K562 (cell line): ENCODE measurements around the gene KHSRP. TPM values are rescaled to one million over a fixed set of nuclear protein-coding genes. Genes with fewer than 3 reads are reported as not detected.

Source experiments
- ATAC-seq: fragments of 200-7000 bp; cut with Tn5 transposase; 3 replicates; pipeline ENCODE4 v1.9.1; 2020; ENCODE audit warnings: moderate library complexity
- BruUV-seq: library from RNA; stranded (reverse); fragments of 400-500 nt; replicated peaks from 2 replicates; lab custom pipeline; 2021; lab: Mats Ljungman, UMichigan
- CTCF ChIA-PET: fragments of 300-600 bp; formaldehyde crosslinking; extraction: SDS; loops from one replicate; lab custom pipeline; 2021; ENCODE audit warnings: low intra/inter-chr PET ratio; lab: Yijun Ruan, JAX
- POLR2A ChIA-PET: fragments of 300-600, 350-650 bp; sonication (Branson Sonifier 250); formaldehyde crosslinking; extraction: SDS; loops from one replicate; lab custom pipeline; 2021; ENCODE audit warnings: antibody characterized with exemption, inconsistent platforms; lab: Yijun Ruan, JAX
- DNase-seq, 4 experiments: peaks; one replicate each; pipeline versions ENCODE4 v3.0.0 to v3.0.0-alpha.2; 2011 to 2018; ENCODE audit warnings: low spot score in 3 of 4, mixed read lengths in 3 of 4; ENCODE audit errors: extremely low read depth in 1 of 4
- FAIRE-seq: peaks from 2 replicates; lab custom pipeline; 2011; peaks lifted over from hg19 to GRCh38; lab: Jason Lieb, UNC
- H2AFZ ChIP-seq: 2 replicates; pipeline ENCODE4 v1.6.0; 2011; ENCODE audit warnings: low read depth, low read length, control low read depth, inconsistent platforms
- H3K27ac ChIP-seq: fragments of 200-600 bp; 3 replicates; pipeline ENCODE4 v1.8.0; 2011; ENCODE audit warnings: low read depth, mild to moderate bottlenecking, control low read depth, inconsistent platforms, low read length, moderate library complexity, mixed read lengths; ENCODE audit errors: extremely low read depth
- H3K27me3 ChIP-seq, 2 experiments: fragments of 300-600 bp in 1 of 2; 2 replicates in 1 of 2; 3 replicates in 1 of 2; pipeline versions ENCODE4 v1.6.0 to v1.8.0; 2011; ENCODE audit warnings: inconsistent platforms in 2 of 2, low read length in 2 of 2, mild to moderate bottlenecking in 1 of 2, mixed read lengths in 1 of 2, moderate library complexity in 1 of 2; ENCODE audit not compliant: control insufficient read depth in 2 of 2, insufficient read depth in 2 of 2
- H3K36me3 ChIP-seq: fragments of 300-600 bp; 3 replicates; pipeline ENCODE4 v1.8.0; 2011; ENCODE audit warnings: mild to moderate bottlenecking, low read length, inconsistent platforms; ENCODE audit not compliant: control insufficient read depth, insufficient read depth
- H3K4me1 ChIP-seq, 2 experiments: fragments of 200-600 bp in 1 of 2; replicated peaks in 1 of 2; 2 replicates in 1 of 2; 3 replicates in 1 of 2; pipeline versions ENCODE4 v1.5.1 to v1.8.0; 2011; ENCODE audit warnings: inconsistent platforms in 2 of 2, low read length in 2 of 2, mild to moderate bottlenecking in 1 of 2, mixed read lengths in 1 of 2, moderate library complexity in 1 of 2; ENCODE audit not compliant: control insufficient read depth in 2 of 2, insufficient read depth in 2 of 2
- H3K4me2 ChIP-seq: 2 replicates; pipeline ENCODE4 v1.6.1; 2011; ENCODE audit warnings: low read length, control low read depth, inconsistent platforms, mixed read lengths; ENCODE audit not compliant: insufficient read depth
- H3K4me3 ChIP-seq: fragments of 200-600 bp; sonication (generic), shearing (Covaris generic); 2 replicates; pipeline ENCODE4 v1.5.1; 2016; ENCODE audit warnings: control low read depth, inconsistent platforms
- H3K79me2 ChIP-seq: fragments of 200-600 bp; 3 replicates; pipeline ENCODE4 v1.8.0; 2011; ENCODE audit warnings: low read length, inconsistent platforms; ENCODE audit not compliant: control insufficient read depth, insufficient read depth
- H3K9ac ChIP-seq, 2 experiments: 2 replicates each; pipeline versions ENCODE4 v1.6.0 to v1.6.1; 2011; ENCODE audit warnings: low read depth in 2 of 2, low read length in 2 of 2, control low read depth in 1 of 2, inconsistent platforms in 1 of 2, mild to moderate bottlenecking in 1 of 2, mixed read lengths in 1 of 2; ENCODE audit not compliant: insufficient read depth in 1 of 2
- H3K9me1 ChIP-seq: one replicate; pipeline ENCODE4 v1.6.0; 2011; ENCODE audit warnings: inconsistent platforms, mild to moderate bottlenecking, low read length, moderate library complexity; ENCODE audit not compliant: control insufficient read depth, insufficient read depth
- H3K9me3 ChIP-seq: replicated peaks from 2 replicates; pipeline ENCODE4 v1.5.1; 2011; ENCODE audit warnings: low read depth, low read length, inconsistent platforms; ENCODE audit not compliant: control insufficient read depth, insufficient read depth
- H4K20me1 ChIP-seq: replicated peaks from 2 replicates; pipeline ENCODE4 v1.6.1; 2011; ENCODE audit warnings: low read length, inconsistent platforms, mixed read lengths; ENCODE audit not compliant: control insufficient read depth, insufficient read depth
- MXI1 ChIP-seq: IDR thresholded peaks from 2 replicates; pipeline ENCODE4 v1.6.1; 2011; ENCODE audit warnings: low read depth, mild to moderate bottlenecking, improper control_type of control experiment, low read length
- NFE2L1 ChIP-seq: fragments of 450-650 bp; IDR thresholded peaks from 2 replicates; pipeline ENCODE4 v1.6.1; 2016; ENCODE audit warnings: missing genetic modification characterization, low read depth, mild to moderate bottlenecking, missing compliant biosample characterization, moderate library complexity, borderline replicate concordance
- NFRKB ChIP-seq: fragments of 450-650 bp; IDR thresholded peaks from 2 replicates; pipeline ENCODE4 v1.6.1; 2016; ENCODE audit warnings: low read depth
- NFXL1 ChIP-seq: fragments of 450-650 bp; formaldehyde crosslinking; IDR thresholded peaks from 2 replicates; pipeline ENCODE4 v1.4.0; 2021; ENCODE audit warnings: mild to moderate bottlenecking
- NR4A1 ChIP-seq, 2 experiments: fragments of 250-450 bp in 1 of 2; fragments of 450-650 bp in 1 of 2; sonication (Bioruptor Pico) in 1 of 2; IDR thresholded peaks; 2 replicates each; pipeline versions ENCODE4 v1.4.0 to v1.6.1; 2016 to 2020; ENCODE audit warnings: mild to moderate bottlenecking in 2 of 2, missing compliant biosample characterization in 1 of 2, missing genetic modification characterization in 1 of 2, moderate library complexity in 1 of 2
- NUFIP1 ChIP-seq: fragments of 450-650 bp; IDR thresholded peaks from 2 replicates; pipeline ENCODE4 v1.6.1; 2018; ENCODE audit not compliant: partially characterized antibody
- RAD21 ChIP-seq, 2 experiments: fragments of 250-450 bp in 1 of 2; fragments of 450-650 bp in 1 of 2; sonication (Bioruptor Pico) in 1 of 2; formaldehyde crosslinking in 1 of 2; IDR thresholded peaks in 1 of 2; conservative IDR thresholded peaks in 1 of 2; 2 replicates each; pipeline versions ENCODE4 v1.4.0 to v1.8.0; 2020 to 2022; ENCODE audit warnings: mild to moderate bottlenecking in 2 of 2, moderate library complexity in 1 of 2
- RBM14 ChIP-seq: fragments of 200-400 bp; formaldehyde crosslinking; IDR thresholded peaks from 2 replicates; pipeline ENCODE4 v1.6.1; 2018; ENCODE audit warnings: low read depth, mild to moderate bottlenecking, low read length, moderate library complexity, borderline replicate concordance; ENCODE audit not compliant: insufficient read depth
- ZFX ChIP-seq: sonication (generic); formaldehyde crosslinking; IDR thresholded peaks from 2 replicates; pipeline ENCODE4 v1.8.0; 2022; ENCODE audit warnings: mild to moderate bottlenecking, missing genetic modification reagents, moderate library complexity
- ZNF197 ChIP-seq: fragments of 200-800 bp; sonication (Bioruptor generic); IDR thresholded peaks from 2 replicates; pipeline ENCODE4 v1.6.1; 2016; ENCODE audit warnings: low read depth, missing genetic modification characterization, missing compliant biosample characterization
- WGBS: fragments of 100-300 bp; shearing (Covaris generic); methylation state at CpG from one replicate; pipeline ENCODE4 v1.1.6; 2016; ENCODE audit warnings: low coverage, mixed read lengths; ENCODE audit not compliant: insufficient coverage; ENCODE audit errors: missing lambda C conversion rate; 5-methylcytosine and 5-hydroxymethylcytosine counted together
- in situ Hi-C: fragments of 300-500 bp; cut with MboI; formaldehyde crosslinking; loops from 4 replicates; pipeline ENCODE4 v1.15.0; 2018; ENCODE audit warnings: inconsistent platforms, mixed read lengths
- intact Hi-C: fragments of 100-400 bp; cut with micrococcal nuclease; formaldehyde crosslinking; loops from 2 replicates; pipeline ENCODE4 v1.14.2; 2022
- polyA plus RNA-seq, 8 experiments: library from polyadenylated mRNA; depleted of rRNA in 4 of 8; stranded (reverse) in 5 of 8; unstranded in 3 of 8; fragments of >200 nt; fragmentation: Nextera tagmentation in 2 of 8; fragmentation: Illumina TruSeq in 1 of 8; extraction: Ambion mirVana in 2 of 8; extraction: Trizol in 1 of 8; gene quantifications; 2 replicates each; pipeline versions ENCODE4 v1.2.1 to v1.2.3, GENCODE V29; 2011 to 2014; ENCODE audit warnings: inconsistent platforms in 1 of 8, missing spikeins in 1 of 8
- total RNA-seq, 7 experiments: library from RNA; depleted of rRNA in 6 of 7; stranded (reverse); fragments of >200 nt in 6 of 7; fragmentation: Illumina TruSeq in 2 of 7; extraction: Trizol in 2 of 7; gene quantifications; 2 replicates each; pipeline versions ENCODE4 v1.2.1 to v1.2.3, GENCODE V29; 2011 to 2021; ENCODE audit warnings: low replicate concordance in 1 of 7
- TF ChIP-seq, protein P1 (sequence below), 2 experiments: fragments of 450-650 bp; IDR thresholded peaks; 2 replicates each; pipeline ENCODE4 v1.6.1; 2016
- TF ChIP-seq, protein P2 (sequence below): sonication (generic); formaldehyde crosslinking; IDR thresholded peaks from 2 replicates; pipeline ENCODE4 v1.8.1; 2023; ENCODE audit warnings: mild to moderate bottlenecking, missing genetic modification reagents
- TF ChIP-seq, protein P3 (sequence below): fragments of 450-650 bp; formaldehyde crosslinking; IDR thresholded peaks from 2 replicates; pipeline ENCODE4 v1.4.0; 2020; ENCODE audit warnings: mild to moderate bottlenecking, moderate library complexity

Gene KHSRP
- total and polyA plus RNA-seq, 9 of the 15 experiments (the other 6 are each of a cell fraction or from before 2014, with no cell fraction given), result 4.2 to 564 (median 139) TPM

DNA sequence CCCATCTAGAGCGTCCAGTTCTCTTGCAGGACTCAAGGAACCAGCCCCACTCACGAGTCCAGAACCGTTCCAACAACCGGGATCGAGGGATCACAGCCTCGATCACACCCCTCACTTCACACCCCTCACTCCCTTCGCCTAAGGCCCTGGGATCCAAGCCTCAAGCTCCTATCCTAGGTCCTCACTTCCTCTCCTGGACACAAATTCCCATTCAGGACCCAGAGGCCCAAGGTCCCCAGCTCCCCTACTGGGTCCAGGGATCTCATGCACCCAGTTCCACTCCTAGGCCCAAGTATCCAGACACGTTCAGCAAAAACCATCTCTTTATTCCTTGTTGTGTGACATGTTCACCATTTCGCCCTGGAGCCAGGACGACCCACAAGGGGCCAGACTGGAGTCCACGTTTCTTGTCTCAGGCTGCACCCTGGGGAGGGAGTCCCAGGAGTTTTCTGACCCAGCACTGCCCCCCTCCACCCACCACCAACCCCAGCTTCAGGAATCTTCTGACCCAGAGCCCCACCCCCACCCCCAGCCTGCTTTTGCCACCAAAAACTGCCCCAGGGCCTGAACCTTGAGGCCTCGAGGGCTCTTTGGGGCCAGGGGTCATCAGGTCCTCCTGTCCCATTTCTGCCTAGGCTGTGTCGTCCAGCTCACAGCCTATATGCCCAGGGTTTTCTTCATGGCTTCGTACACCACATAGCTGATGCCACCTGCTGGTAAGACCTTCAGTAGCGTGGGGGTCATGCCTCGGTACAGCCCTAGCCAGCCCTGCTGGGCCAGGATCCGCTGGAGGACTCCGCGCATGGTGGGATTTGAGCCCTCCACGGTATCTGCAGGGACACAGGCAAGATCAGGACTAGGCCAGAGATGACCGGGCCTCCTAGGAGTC lies 1.4 kb upstream of the KHSRP start:
- ChIA-PET POLR2A (interaction anchor here (0.6 to 1.7 kb wide), 6 partner anchors 12 to 652 kb away, joined by 3 to 11 read pairs (median 4); partner anchors contain the start of genes ALKBH7 and TNFSF9), CTCF (no interaction called here)
- Histone ChIP-seq H2AFZ (peak overlapping the region; percentile 81), H3K9me3 (no peaks in the 10 kb centered on the region), H3K4me2 (peak overlapping the region; percentile 53), H3K27me3 (no peaks in the 10 kb centered on the region), H3K4me3 (no peak overlapping the region), H3K9me1 (peaks cover 14% of the 10 kb centered on the region), H3K79me2 (peaks cover 51% of the 10 kb centered on the region), H3K9ac (peak overlapping the region; percentile 47 to 87), H3K36me3 (peaks cover 24% of the 10 kb centered on the region), H4K20me1 (peaks cover 31% of the 10 kb centered on the region), H3K27ac (peak overlapping the region; percentile 78), H3K4me1 (peaks cover 17 to 43% of the 10 kb centered on the region in 2 experiments)
- in situ Hi-C loops, result no loop called here
- FAIRE-seq (peak; percentile 58), DNase-seq (peak in 1 of 4 experiments; percentile 46), ATAC-seq (no peak)
- WGBS, result 87% methylated on average over 14 of the region's 21 CpGs
- BruUV-seq, result TSS peak; percentile 74
- intact Hi-C loops, result loop anchor here (10.0 kb wide), 2 partner anchors 111 to 261 kb away; no protein-coding TSS in a partner anchor
- TF ChIP-seq MXI1 (no peak), NR4A1 (CRISPR knock-in tag; IDR thresholded peaks at IDR 0.05) (no peak), NR4A1 (tag; IDR thresholded peaks at IDR 0.05) (peak; percentile 93), NFRKB (peak; percentile 91; the same call in 1 of the 2 replicates), RAD21 (CRISPR knock-in tag; conservative IDR thresholded peaks at IDR 0.05 in 1 of 2, IDR thresholded peaks at IDR 0.05 in 1 of 2) (peak in 1 of 2 experiments; percentile 29; a peak in 1 of 4 replicates), NFXL1 (CRISPR knock-in tag) (peak; percentile 70; the same call in 1 of the 2 replicates), ZNF197 (CRISPR knock-in tag) (peak; percentile 90; the same call in 1 of the 2 replicates), NUFIP1 (peak; percentile 89), ZFX (CRISPR knock-in tag) (peak; percentile 55; the same call in 1 of the 2 replicates), RBM14 (no peak), NFE2L1 (tag) (no peak)
- TF ChIP-seq, protein P1, sequence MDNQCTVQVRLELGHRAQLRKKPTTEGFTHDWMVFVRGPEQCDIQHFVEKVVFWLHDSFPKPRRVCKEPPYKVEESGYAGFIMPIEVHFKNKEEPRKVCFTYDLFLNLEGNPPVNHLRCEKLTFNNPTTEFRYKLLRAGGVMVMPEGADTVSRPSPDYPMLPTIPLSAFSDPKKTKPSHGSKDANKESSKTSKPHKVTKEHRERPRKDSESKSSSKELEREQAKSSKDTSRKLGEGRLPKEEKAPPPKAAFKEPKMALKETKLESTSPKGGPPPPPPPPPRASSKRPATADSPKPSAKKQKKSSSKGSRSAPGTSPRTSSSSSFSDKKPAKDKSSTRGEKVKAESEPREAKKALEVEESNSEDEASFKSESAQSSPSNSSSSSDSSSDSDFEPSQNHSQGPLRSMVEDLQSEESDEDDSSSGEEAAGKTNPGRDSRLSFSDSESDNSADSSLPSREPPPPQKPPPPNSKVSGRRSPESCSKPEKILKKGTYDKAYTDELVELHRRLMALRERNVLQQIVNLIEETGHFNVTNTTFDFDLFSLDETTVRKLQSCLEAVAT (IDR thresholded peaks at IDR 0.05), result peak in 1 of 2 experiments; percentile 81; a peak in 2 of 4 replicates
- TF ChIP-seq, protein P2, sequence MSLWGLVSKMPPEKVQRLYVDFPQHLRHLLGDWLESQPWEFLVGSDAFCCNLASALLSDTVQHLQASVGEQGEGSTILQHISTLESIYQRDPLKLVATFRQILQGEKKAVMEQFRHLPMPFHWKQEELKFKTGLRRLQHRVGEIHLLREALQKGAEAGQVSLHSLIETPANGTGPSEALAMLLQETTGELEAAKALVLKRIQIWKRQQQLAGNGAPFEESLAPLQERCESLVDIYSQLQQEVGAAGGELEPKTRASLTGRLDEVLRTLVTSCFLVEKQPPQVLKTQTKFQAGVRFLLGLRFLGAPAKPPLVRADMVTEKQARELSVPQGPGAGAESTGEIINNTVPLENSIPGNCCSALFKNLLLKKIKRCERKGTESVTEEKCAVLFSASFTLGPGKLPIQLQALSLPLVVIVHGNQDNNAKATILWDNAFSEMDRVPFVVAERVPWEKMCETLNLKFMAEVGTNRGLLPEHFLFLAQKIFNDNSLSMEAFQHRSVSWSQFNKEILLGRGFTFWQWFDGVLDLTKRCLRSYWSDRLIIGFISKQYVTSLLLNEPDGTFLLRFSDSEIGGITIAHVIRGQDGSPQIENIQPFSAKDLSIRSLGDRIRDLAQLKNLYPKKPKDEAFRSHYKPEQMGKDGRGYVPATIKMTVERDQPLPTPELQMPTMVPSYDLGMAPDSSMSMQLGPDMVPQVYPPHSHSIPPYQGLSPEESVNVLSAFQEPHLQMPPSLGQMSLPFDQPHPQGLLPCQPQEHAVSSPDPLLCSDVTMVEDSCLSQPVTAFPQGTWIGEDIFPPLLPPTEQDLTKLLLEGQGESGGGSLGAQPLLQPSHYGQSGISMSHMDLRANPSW, result 0 out of 2 replicates have a peak, but pooled peaks have one; percentile 2
- TF ChIP-seq, protein P3, sequence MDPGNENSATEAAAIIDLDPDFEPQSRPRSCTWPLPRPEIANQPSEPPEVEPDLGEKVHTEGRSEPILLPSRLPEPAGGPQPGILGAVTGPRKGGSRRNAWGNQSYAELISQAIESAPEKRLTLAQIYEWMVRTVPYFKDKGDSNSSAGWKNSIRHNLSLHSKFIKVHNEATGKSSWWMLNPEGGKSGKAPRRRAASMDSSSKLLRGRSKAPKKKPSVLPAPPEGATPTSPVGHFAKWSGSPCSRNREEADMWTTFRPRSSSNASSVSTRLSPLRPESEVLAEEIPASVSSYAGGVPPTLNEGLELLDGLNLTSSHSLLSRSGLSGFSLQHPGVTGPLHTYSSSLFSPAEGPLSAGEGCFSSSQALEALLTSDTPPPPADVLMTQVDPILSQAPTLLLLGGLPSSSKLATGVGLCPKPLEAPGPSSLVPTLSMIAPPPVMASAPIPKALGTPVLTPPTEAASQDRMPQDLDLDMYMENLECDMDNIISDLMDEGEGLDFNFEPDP, result 0 out of 2 replicates have a peak, but pooled peaks have one; percentile 35
